ENCODE results near the gene PAXIP1. TPM values are rescaled to one million over a fixed set of nuclear protein-coding genes. Genes with fewer than 3 reads are reported as not detected.
A peak's percentile ranks its signal among the peaks of the same experiment; 100 is the strongest.
"Not testable (repeated sequence)": the region's sequence is repeated elsewhere in the genome, so short reads cannot be mapped to it uniquely, and the experiment has no call there.

Gene PAXIP1
- total RNA-seq, 1 donor from 2014 or later: 12.5 TPM

- DNase-seq (ENCODE audit: low spot score): no peak
Observed at GRCh38 chr7:154942691-154943090, 60.2 kb downstream of the PAXIP1 start.

- no peak for DNase-seq (ENCODE audit: low spot score)
Observed at GRCh38 chr7:154937837-154938236, 65.1 kb downstream of the PAXIP1 start.

- not testable (repeated sequence) for DNase-seq (ENCODE audit: low spot score)
Observed at GRCh38 chr7:154934353-154934952, 68.5 kb downstream of the PAXIP1 start.

- no peak for DNase-seq (ENCODE audit: low spot score)
Observed at GRCh38 chr7:154931906-154932305, 71.0 kb downstream of the PAXIP1 start.

- no peak for DNase-seq (ENCODE audit: low spot score)
Observed at GRCh38 chr7:154929006-154929726, 73.8 kb downstream of the PAXIP1 start.

- peak; percentile 40 for DNase-seq (ENCODE audit: low spot score)
Observed at GRCh38 chr7:154928136-154929005, 74.6 kb downstream of the PAXIP1 start.

- peak; percentile 87 for DNase-seq (ENCODE audit: low spot score)
Observed at GRCh38 chr7:154927624-154928125, 75.2 kb downstream of the PAXIP1 start.

GRCh38 chr7:154922472-154922871 lies 80.5 kb downstream of the PAXIP1 start:
- DNase-seq (ENCODE audit: low spot score): not testable (repeated sequence)

GRCh38 chr7:154919344-154920225 lies 83.3 kb downstream of the PAXIP1 start:
- no peak for DNase-seq (ENCODE audit: low spot score)

- no peak for DNase-seq (ENCODE audit: low spot score)
Observed at GRCh38 chr7:154918741-154919140, 84.2 kb downstream of the PAXIP1 start.

- no peak for DNase-seq (ENCODE audit: low spot score)
Observed at GRCh38 chr7:154918266-154918665, 84.7 kb downstream of the PAXIP1 start.

GRCh38 chr7:154917808-154918160 lies 85.1 kb downstream of the PAXIP1 start:
- DNase-seq (ENCODE audit: low spot score): no peak

- DNase-seq (ENCODE audit: low spot score): no peak
Observed at GRCh38 chr7:154916856-154917807, 85.8 kb downstream of the PAXIP1 start.

- DNase-seq (ENCODE audit: low spot score): no peak
Observed at GRCh38 chr7:154916381-154916780, 86.5 kb downstream of the PAXIP1 start.

- DNase-seq (ENCODE audit: low spot score): no peak
Observed at GRCh38 chr7:154915600-154915999, 87.3 kb downstream of the PAXIP1 start.

- DNase-seq (ENCODE audit: low spot score): no peak
Observed at GRCh38 chr7:154914996-154915380, 87.9 kb downstream of the PAXIP1 start.

GRCh38 chr7:154914308-154914995 lies 88.5 kb downstream of the PAXIP1 start:
- DNase-seq (ENCODE audit: low spot score): no peak

GRCh38 chr7:154913638-154914307 lies 89.2 kb downstream of the PAXIP1 start:
- peak; percentile 89 for DNase-seq (ENCODE audit: low spot score)
